Measurements from ENCODE around the gene TMEM95. TPM values are rescaled to one million over a fixed set of nuclear protein-coding genes. Genes with fewer than 3 reads are reported as not detected.

Gene TMEM95
- total and polyA plus RNA-seq, 4 donors = not detected

DNA sequence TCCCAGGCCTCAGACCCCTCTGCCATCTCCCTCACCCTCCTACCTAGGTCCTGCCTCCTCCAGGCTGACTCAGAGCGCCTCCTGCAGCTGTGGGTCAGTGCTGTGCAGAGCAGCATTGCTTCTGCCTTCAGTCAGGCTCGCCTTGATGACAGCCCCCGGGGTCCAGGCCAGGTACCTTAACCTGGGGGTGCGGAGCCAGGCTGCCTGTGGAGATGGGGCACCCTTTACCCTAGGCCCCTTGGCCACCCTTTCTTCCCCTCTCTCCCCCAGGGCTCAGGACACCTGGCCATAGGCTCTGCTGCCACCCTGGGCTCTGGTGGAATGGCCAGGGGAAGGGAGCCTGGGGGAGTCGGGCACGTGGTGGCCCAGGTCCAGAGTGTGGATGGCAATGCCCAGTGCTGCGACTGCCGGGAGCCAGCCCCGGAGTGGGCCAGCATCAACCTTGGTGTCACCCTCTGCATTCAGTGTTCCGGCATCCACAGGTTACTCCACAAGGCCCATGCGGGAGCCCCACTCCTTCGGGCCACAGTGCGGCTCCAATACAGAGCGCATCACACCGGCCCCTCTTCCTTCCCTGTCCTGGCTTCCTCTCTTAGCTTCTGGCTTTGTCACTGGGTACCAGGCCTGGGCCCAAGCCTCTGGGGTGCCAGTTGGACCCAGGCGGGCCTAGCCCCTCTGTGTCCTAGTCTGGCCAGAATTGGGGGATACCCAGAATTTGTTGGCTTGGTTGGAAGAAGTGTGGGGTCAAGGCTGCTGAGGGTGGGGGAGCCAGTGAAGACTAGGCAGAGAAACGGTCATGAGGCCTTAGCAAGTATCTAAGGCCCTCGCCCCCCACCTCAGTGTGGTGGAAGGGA lies 8.0 kb upstream of the TMEM95 start:
- Histone ChIP-seq H3K9ac (ENCODE audit: low read depth in 1 of 2, low read length in 2 of 2) (no peak overlapping the region), H3K4me3 (ENCODE audit: low read depth in 1 of 3, low read length in 3 of 3) (no peak overlapping the region), H3K4me1 (ENCODE audit: control insufficient read depth in 4 of 4, insufficient read depth in 4 of 4, low read length in 3 of 4) (peaks cover 1 to 16% (median 8%) of the 10 kb centered on the region in 4 donors), H3K27me3 (ENCODE audit: control insufficient read depth in 4 of 4, insufficient read depth in 4 of 4, low read length in 3 of 4) (no peaks in the 10 kb centered on the region), H3K27ac (ENCODE audit: low read depth in 1 of 2, low read length in 2 of 2) (no peak overlapping the region), H3K9me3 (ENCODE audit: control insufficient read depth in 4 of 4, low read length in 3 of 4) (no peaks in the 10 kb centered on the region), H3K36me3 (ENCODE audit: control insufficient read depth in 4 of 4, insufficient read depth in 3 of 4, low read depth in 1 of 4, low read length in 3 of 4) (no peaks in the 10 kb centered on the region)
- TF ChIP-seq, protein P1, sequence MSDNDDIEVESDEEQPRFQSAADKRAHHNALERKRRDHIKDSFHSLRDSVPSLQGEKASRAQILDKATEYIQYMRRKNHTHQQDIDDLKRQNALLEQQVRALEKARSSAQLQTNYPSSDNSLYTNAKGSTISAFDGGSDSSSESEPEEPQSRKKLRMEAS (IDR thresholded peaks at IDR 0.05) = no peak
- TF ChIP-seq GABPA (IDR thresholded peaks at IDR 0.05 in 1 of 2, conservative IDR thresholded peaks at IDR 0.05 in 1 of 2) (no peak), JUND (IDR thresholded peaks at IDR 0.05) (no peak), REST (IDR thresholded peaks at IDR 0.05) (no peak), RXRA (IDR thresholded peaks at IDR 0.05) (no peak), TAF1 (conservative IDR thresholded peaks at IDR 0.05) (no peak), FOXA2 (IDR thresholded peaks at IDR 0.05) (no peak), RAD21 (IDR thresholded peaks at IDR 0.05) (no peak), EGR1 (IDR thresholded peaks at IDR 0.05; ENCODE audit: low read depth in 2 of 2) (no peak), ZBTB33 (IDR thresholded peaks at IDR 0.05) (no peak), NR2F2 (IDR thresholded peaks at IDR 0.05) (no peak), ATF3 (IDR thresholded peaks at IDR 0.05) (no peak), HNF4G (IDR thresholded peaks at IDR 0.05) (no peak)
- no peak for DNase-seq (ENCODE audit: low spot score)
- 79% methylated on average over 18 of the region's 18 CpGs for WGBS

DNA sequence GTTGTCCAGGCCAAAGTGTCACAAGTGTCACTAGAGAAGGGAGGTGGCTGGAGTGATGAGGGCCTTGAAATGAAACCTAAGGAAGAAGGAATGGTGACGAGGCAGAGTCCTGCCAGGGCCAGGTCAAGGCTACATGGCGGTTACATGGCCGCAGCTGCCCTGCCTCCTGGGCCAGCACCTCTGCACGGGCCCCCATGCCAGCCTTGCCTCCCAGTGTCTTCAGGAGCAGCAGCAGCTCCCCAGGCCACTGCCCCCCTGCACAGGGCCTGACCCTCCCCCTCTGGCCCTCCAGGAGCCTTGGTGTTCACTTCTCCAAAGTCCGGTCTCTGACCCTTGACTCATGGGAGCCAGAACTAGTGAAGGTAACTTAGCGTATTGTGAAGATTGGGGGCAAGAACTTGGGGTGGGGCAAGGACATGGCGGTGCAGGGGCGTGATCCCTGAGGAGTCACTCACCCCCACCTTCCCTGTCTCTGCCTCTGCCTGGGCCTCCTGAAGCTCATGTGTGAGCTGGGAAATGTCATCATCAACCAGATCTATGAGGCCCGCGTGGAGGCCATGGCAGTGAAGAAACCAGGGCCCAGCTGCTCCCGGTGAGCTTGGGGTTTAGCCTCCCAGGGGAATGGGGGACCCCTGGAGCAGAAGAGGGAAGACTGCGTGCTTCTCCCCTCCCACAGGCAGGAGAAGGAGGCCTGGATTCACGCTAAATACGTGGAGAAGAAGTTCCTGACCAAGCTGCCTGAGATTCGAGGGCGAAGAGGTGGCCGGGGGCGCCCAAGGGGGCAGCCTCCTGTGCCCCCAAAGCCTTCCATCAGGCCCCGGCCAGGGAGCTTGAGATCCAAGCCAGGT lies 7.1 kb upstream of the TMEM95 start:
- WGBS = 73% methylated on average over 19 of the region's 19 CpGs
- no peak overlapping the region for H3K9ac ChIP-seq (ENCODE audit: low read depth in 1 of 2, low read length in 2 of 2)
- no peak for DNase-seq (ENCODE audit: low spot score)

More for the DNA sequence above, 7.1 kb upstream of the TMEM95 start:
- H3K27ac ChIP-seq (ENCODE audit: low read depth in 1 of 2, low read length in 2 of 2) = no peak overlapping the region
- no peak overlapping the region for H3K4me3 ChIP-seq (ENCODE audit: low read depth in 1 of 3, low read length in 3 of 3)
- H3K36me3 ChIP-seq (ENCODE audit: control insufficient read depth in 4 of 4, insufficient read depth in 3 of 4, low read depth in 1 of 4, low read length in 3 of 4) = no peaks in the 10 kb centered on the region
- no peaks in the 10 kb centered on the region for H3K27me3 ChIP-seq (ENCODE audit: control insufficient read depth in 4 of 4, insufficient read depth in 4 of 4, low read length in 3 of 4)
- TF ChIP-seq RAD21 (IDR thresholded peaks at IDR 0.05) = no peak
- TF ChIP-seq, protein P1 (IDR thresholded peaks at IDR 0.05) = no peak
- TF ChIP-seq FOXA2 (IDR thresholded peaks at IDR 0.05) = no peak
- no peak for TF ChIP-seq TAF1 (conservative IDR thresholded peaks at IDR 0.05)
- no peak for TF ChIP-seq REST (IDR thresholded peaks at IDR 0.05)
- TF ChIP-seq HNF4G (IDR thresholded peaks at IDR 0.05) = no peak
- H3K9me3 ChIP-seq (ENCODE audit: control insufficient read depth in 4 of 4, low read length in 3 of 4) = no peaks in the 10 kb centered on the region
- peaks cover 3 to 23% (median 14%) of the 10 kb centered on the region in 4 donors for H3K4me1 ChIP-seq (ENCODE audit: control insufficient read depth in 4 of 4, insufficient read depth in 4 of 4, low read length in 3 of 4)
